SU-DHL-6 (cell line): ENCODE measurements around the gene EYS.

ENCODE experiments used
- H2AFZ ChIP-seq: fragments of 200-600 bp; sonication (generic); 2 replicates; pipeline ENCODE4 v1.6.1; 2014; ENCODE audit warnings: low read depth, mild to moderate bottlenecking, moderate library complexity, mixed read lengths, antibody characterized with exemption, low read length; ENCODE audit not compliant: severe bottlenecking
- H3F3A ChIP-seq: fragments of 200-600 bp; shearing (Covaris generic); 2 replicates; pipeline ENCODE4 v1.6.0; 2016; ENCODE audit warnings: antibody characterized with exemption, mild to moderate bottlenecking; ENCODE audit not compliant: insufficient read depth
- H3K27ac ChIP-seq: fragments of 200-600 bp; sonication (generic); 2 replicates; pipeline ENCODE4 v1.5.1; 2016; ENCODE audit warnings: low read depth, mild to moderate bottlenecking, low read length, moderate library complexity, mixed read lengths
- H3K27me3 ChIP-seq: fragments of 200-600 bp; sonication (generic), shearing (Covaris generic); 2 replicates; pipeline ENCODE4 v1.6.0; 2014; ENCODE audit warnings: mild to moderate bottlenecking, low read length
- H3K36me3 ChIP-seq: fragments of 200-600 bp; sonication (generic); 2 replicates; pipeline ENCODE4 v1.6.1; 2014; ENCODE audit warnings: mild to moderate bottlenecking, low read length, mixed read lengths
- H3K4me2 ChIP-seq: fragments of 300-600, 200-600 bp; shearing (Covaris generic), sonication (generic); 2 replicates; pipeline ENCODE4 v1.6.0; 2014; ENCODE audit warnings: low read length, low read depth, mild to moderate bottlenecking; ENCODE audit not compliant: poor library complexity, severe bottlenecking
- H3K4me3 ChIP-seq: fragments of 200-600 bp; sonication (generic); 2 replicates; pipeline ENCODE4 v1.5.1; 2014; ENCODE audit warnings: antibody characterized with exemption, low read length, mild to moderate bottlenecking, mixed read lengths; ENCODE audit not compliant: insufficient read depth, poor library complexity, severe bottlenecking
- H3K79me2 ChIP-seq: fragments of 200-600 bp; sonication (generic); 2 replicates; pipeline ENCODE4 v1.6.1; 2014; ENCODE audit warnings: mild to moderate bottlenecking, low read length, moderate library complexity; ENCODE audit not compliant: insufficient read depth
- H3K9ac ChIP-seq: fragments of 200-600 bp; sonication (generic); 2 replicates; pipeline ENCODE4 v1.7.0; 2014; ENCODE audit warnings: mild to moderate bottlenecking, low read length
- H3K9me2 ChIP-seq: fragments of 200-600 bp; sonication (generic); replicated peaks from 2 replicates; pipeline ENCODE4 v1.6.1; 2014; ENCODE audit warnings: low read length; ENCODE audit not compliant: insufficient read depth
- H3K9me3 ChIP-seq: fragments of 200-600 bp; sonication (generic); 2 replicates; pipeline ENCODE4 v1.6.1; 2014; ENCODE audit warnings: low read length, mixed read lengths; ENCODE audit not compliant: insufficient read depth
- H4K20me1 ChIP-seq: fragments of 200-600 bp; sonication (generic); 2 replicates; pipeline ENCODE4 v1.6.1; 2014; ENCODE audit warnings: low read depth, mild to moderate bottlenecking, antibody characterized with exemption, low read length, moderate library complexity, mixed read lengths
- EZH2phosphoT487 ChIP-seq: fragments of 200-600 bp; sonication (generic), shearing (Covaris generic); conservative IDR thresholded peaks from 2 replicates; pipeline ENCODE4 v1.6.1; 2018; ENCODE audit warnings: mild to moderate bottlenecking, antibody characterized with exemption, low read length, moderate library complexity, mixed read lengths
- TF ChIP-seq, protein P1 (sequence below): fragments of 200-600 bp; sonication (generic); IDR thresholded peaks from one replicate; pipeline ENCODE4 v1.5.1; 2017; ENCODE audit warnings: antibody characterized with exemption, mild to moderate bottlenecking, low read length, moderate library complexity; ENCODE audit not compliant: insufficient read depth, poor library complexity, severe bottlenecking

The EYS gene

DNA sequence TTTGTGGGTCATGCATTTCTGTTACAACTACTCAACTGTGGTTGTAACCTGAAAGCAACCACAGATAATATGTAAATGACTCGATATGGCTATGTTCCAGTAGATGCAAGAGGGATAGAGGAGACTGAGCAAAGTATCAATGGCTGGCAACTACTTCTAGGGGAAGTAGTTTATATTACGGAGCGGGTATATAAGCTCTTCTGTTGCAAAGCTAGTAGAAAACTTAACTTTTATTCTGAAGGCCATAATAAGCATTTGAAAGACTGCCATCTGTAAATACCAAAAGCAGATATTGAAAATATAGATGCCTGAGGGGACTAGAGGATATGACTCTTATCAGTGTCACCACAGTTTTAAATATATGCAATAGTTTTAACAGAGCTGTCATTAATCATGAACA, 1416.2 kb downstream of the EYS start:
- no peak overlapping the region for H3K4me2 ChIP-seq
- H3K36me3 ChIP-seq: no peaks in the 10 kb centered on the region
- H3K27me3 ChIP-seq: no peaks in the 10 kb centered on the region
- no peak overlapping the region for H3K27ac ChIP-seq
- H3K9me3 ChIP-seq: no peaks in the 10 kb centered on the region
- no peaks in the 10 kb centered on the region for H3F3A ChIP-seq
- H4K20me1 ChIP-seq: no peaks in the 10 kb centered on the region
- no peak overlapping the region for H3K4me3 ChIP-seq
- no peak overlapping the region for H3K9ac ChIP-seq
- H3K9me2 ChIP-seq: no peaks in the 10 kb centered on the region
- H2AFZ ChIP-seq: no peak overlapping the region
- no peak for TF ChIP-seq EZH2phosphoT487
- TF ChIP-seq, protein P1, sequence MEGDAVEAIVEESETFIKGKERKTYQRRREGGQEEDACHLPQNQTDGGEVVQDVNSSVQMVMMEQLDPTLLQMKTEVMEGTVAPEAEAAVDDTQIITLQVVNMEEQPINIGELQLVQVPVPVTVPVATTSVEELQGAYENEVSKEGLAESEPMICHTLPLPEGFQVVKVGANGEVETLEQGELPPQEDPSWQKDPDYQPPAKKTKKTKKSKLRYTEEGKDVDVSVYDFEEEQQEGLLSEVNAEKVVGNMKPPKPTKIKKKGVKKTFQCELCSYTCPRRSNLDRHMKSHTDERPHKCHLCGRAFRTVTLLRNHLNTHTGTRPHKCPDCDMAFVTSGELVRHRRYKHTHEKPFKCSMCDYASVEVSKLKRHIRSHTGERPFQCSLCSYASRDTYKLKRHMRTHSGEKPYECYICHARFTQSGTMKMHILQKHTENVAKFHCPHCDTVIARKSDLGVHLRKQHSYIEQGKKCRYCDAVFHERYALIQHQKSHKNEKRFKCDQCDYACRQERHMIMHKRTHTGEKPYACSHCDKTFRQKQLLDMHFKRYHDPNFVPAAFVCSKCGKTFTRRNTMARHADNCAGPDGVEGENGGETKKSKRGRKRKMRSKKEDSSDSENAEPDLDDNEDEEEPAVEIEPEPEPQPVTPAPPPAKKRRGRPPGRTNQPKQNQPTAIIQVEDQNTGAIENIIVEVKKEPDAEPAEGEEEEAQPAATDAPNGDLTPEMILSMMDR: no peak
- no peaks in the 10 kb centered on the region for H3K79me2 ChIP-seq

DNA sequence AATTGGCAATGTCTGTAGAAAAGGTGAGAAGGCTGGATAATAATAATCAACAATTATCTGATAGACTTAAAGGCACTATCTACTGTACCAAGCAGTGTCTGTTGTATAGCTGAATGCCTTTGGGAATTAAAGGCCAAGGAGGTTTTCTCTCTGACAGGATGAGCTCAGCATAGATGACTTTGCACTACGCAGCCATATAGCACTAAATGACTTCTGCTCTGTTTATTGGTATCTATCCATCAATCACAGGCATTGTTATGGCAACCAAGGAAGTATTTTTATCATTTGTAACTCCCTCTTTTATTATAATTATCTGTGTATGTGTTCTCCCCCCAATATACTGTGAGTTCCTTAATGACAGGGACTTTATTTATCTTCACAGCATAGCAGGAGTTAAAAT, 1417.1 kb downstream of the EYS start:
- Histone ChIP-seq H3K9ac (no peak overlapping the region), H3K27me3 (no peaks in the 10 kb centered on the region), H3K9me3 (no peaks in the 10 kb centered on the region), H3F3A (no peaks in the 10 kb centered on the region), H3K36me3 (no peaks in the 10 kb centered on the region), H3K27ac (no peak overlapping the region), H2AFZ (no peak overlapping the region), H3K4me2 (no peak overlapping the region), H3K79me2 (no peaks in the 10 kb centered on the region), H3K9me2 (no peaks in the 10 kb centered on the region), H3K4me3 (no peak overlapping the region), H4K20me1 (no peaks in the 10 kb centered on the region)
- no peak for TF ChIP-seq EZH2phosphoT487
- TF ChIP-seq, protein P1: no peak

DNA sequence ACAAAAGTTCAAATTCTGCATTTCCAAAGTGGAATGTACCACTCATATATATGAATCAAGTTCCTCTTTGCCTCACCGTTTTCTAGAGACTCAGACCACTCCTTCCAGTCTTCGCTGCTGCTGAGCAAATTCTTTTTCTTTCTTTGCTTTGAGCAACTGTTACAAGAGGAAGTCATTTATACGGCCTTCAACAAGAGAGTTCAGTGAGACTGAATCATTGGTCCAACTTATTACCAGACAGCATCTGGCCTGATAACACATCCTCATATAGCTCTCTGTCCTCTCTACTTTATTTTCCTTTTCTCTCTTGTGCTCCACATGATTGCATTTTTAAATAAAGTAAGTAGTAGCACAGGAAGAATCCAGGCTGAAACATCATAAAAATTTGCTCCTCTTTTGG, 1418.7 kb downstream of the EYS start:
- H3K9me3 ChIP-seq: no peaks in the 10 kb centered on the region
- no peaks in the 10 kb centered on the region for H3F3A ChIP-seq
- H2AFZ ChIP-seq: no peak overlapping the region
- H3K4me3 ChIP-seq: no peak overlapping the region
- no peaks in the 10 kb centered on the region for H3K36me3 ChIP-seq
- H4K20me1 ChIP-seq: no peaks in the 10 kb centered on the region
- no peaks in the 10 kb centered on the region for H3K79me2 ChIP-seq
- H3K27ac ChIP-seq: no peak overlapping the region
- no peaks in the 10 kb centered on the region for H3K9me2 ChIP-seq
- H3K27me3 ChIP-seq: no peaks in the 10 kb centered on the region
- no peak for TF ChIP-seq EZH2phosphoT487
- TF ChIP-seq, protein P1: no peak
- H3K9ac ChIP-seq: no peak overlapping the region
- no peak overlapping the region for H3K4me2 ChIP-seq

GRCh38 chr6:64281167-64281566, 1425.9 kb downstream of the EYS start:
- TF ChIP-seq EZH2phosphoT487: no peak
- TF ChIP-seq, protein P1: no peak
- H3K9ac ChIP-seq: no peak overlapping the region
- no peak overlapping the region for H3K27ac ChIP-seq
- no peak overlapping the region for H3K4me3 ChIP-seq
- no peaks in the 10 kb centered on the region for H3K79me2 ChIP-seq
- H4K20me1 ChIP-seq: no peaks in the 10 kb centered on the region
- H3K9me3 ChIP-seq: no peaks in the 10 kb centered on the region
- no peaks in the 10 kb centered on the region for H3F3A ChIP-seq
- H3K9me2 ChIP-seq: no peaks in the 10 kb centered on the region
- H2AFZ ChIP-seq: no peak overlapping the region
- no peaks in the 10 kb centered on the region for H3K27me3 ChIP-seq
- no peak overlapping the region for H3K4me2 ChIP-seq
- no peaks in the 10 kb centered on the region for H3K36me3 ChIP-seq
